Caco-2 (cell line): ENCODE measurements around the gene ADIPOQ. TPM values are rescaled to one million over a fixed set of nuclear protein-coding genes. Genes with fewer than 3 reads are reported as not detected.
"Not testable (repeated sequence)": the region's sequence is repeated elsewhere in the genome, so short reads cannot be mapped to it uniquely, and the experiment has no call there.

Source experiments
- BruUV-seq: library from RNA; stranded (reverse); fragments of 400-500 nt; replicated peaks from 2 replicates; lab custom pipeline; 2021; lab: Mats Ljungman, UMichigan
- CTCF ChIA-PET: fragments of 300-600 bp; sonication (Branson Sonifier 250); formaldehyde crosslinking; loops from one replicate; lab custom pipeline; 2022; ENCODE audit warnings: antibody characterized with exemption; lab: Charles Lee
- POLR2A ChIA-PET: fragments of 300-600 bp; sonication (Branson Sonifier 250); formaldehyde crosslinking; loops from one replicate; lab custom pipeline; 2022; ENCODE audit warnings: antibody characterized with exemption; lab: Charles Lee
- DNase-seq, 2 experiments: peaks; one replicate each; pipeline versions ENCODE4 v3.0.0 to v3.0.0-alpha.2; 2020 to 2022
- H3K27me3 ChIP-seq: replicated peaks from 2 replicates; pipeline ENCODE4 v1.6.0; 2011; ENCODE audit warnings: low read length; ENCODE audit not compliant: control insufficient read depth, insufficient read depth
- H3K36me3 ChIP-seq: 2 replicates; pipeline ENCODE4 v1.5.1; 2011; ENCODE audit warnings: low read length; ENCODE audit not compliant: control insufficient read depth, insufficient read depth
- H3K4me1 ChIP-seq: fragments of 250-450 bp; sonication (Bioruptor Pico); 2 replicates; pipeline ENCODE4 v1.5.1; 2020; ENCODE audit warnings: mild to moderate bottlenecking
- H3K4me3 ChIP-seq: 2 replicates; pipeline ENCODE4 v1.5.1; 2011; ENCODE audit warnings: low read depth, mild to moderate bottlenecking, control low read depth, low read length
- H3K9me3 ChIP-seq: fragments of 250-450 bp; sonication (Bioruptor Pico); 2 replicates; pipeline ENCODE4 v1.5.1; 2020; ENCODE audit warnings: mild to moderate bottlenecking, moderate library complexity
- H3K27ac Mint-ChIP-seq: one replicate; pipeline ENCODE4 v1.8.0; 2022; ENCODE audit warnings: mixed read lengths; ENCODE audit not compliant: unreplicated experiment
- H3K27me3 Mint-ChIP-seq: one replicate; pipeline ENCODE4 v1.8.0; 2022; ENCODE audit warnings: mixed read lengths; ENCODE audit not compliant: insufficient read depth, unreplicated experiment
- H3K36me3 Mint-ChIP-seq: one replicate; pipeline ENCODE4 v1.8.0; 2022; ENCODE audit warnings: mild to moderate bottlenecking, mixed read lengths; ENCODE audit not compliant: insufficient read depth, unreplicated experiment
- H3K4me1 Mint-ChIP-seq: one replicate; pipeline ENCODE4 v1.8.0; 2022; ENCODE audit warnings: low read depth, mixed read lengths; ENCODE audit not compliant: unreplicated experiment
- H3K4me3 Mint-ChIP-seq: one replicate; pipeline ENCODE4 v1.8.0; 2022; ENCODE audit warnings: mild to moderate bottlenecking, moderate library complexity, mixed read lengths; ENCODE audit not compliant: unreplicated experiment
- H3K9me3 Mint-ChIP-seq: one replicate; pipeline ENCODE4 v1.8.0; 2022; ENCODE audit warnings: mixed read lengths; ENCODE audit not compliant: unreplicated experiment
- CTCF ChIP-seq, 2 experiments: fragments of 200-600 bp in 1 of 2; IDR thresholded peaks; 1 replicate in 1 of 2; 2 replicates in 1 of 2; pipeline versions ENCODE4 v1.5.1 to v1.8.0; 2011 to 2022; ENCODE audit warnings: antibody characterized with exemption in 1 of 2, control low read depth in 1 of 2, inconsistent platforms in 1 of 2, low read depth in 1 of 2, low read length in 1 of 2, mild to moderate bottlenecking in 1 of 2, moderate library complexity in 1 of 2; ENCODE audit not compliant: insufficient read depth in 1 of 2, severe bottlenecking in 1 of 2, unreplicated experiment in 1 of 2
- intact Hi-C: fragments of 100-400 bp; cut with micrococcal nuclease; formaldehyde crosslinking; loops from one replicate; pipeline ENCODE4 v1.10.0; 2022; ENCODE audit not compliant: unreplicated experiment
- total RNA-seq: library from RNA; stranded (reverse); gene quantifications from 2 replicates; pipeline ENCODE4 v1.2.3, GENCODE V29; 2022

The ADIPOQ gene
- total RNA-seq, 1 experiment from 2014 or later = not detected

GRCh38 chr3:186849374-186849975 is 7.0 kb downstream of the ADIPOQ start:
- POLR2A ChIA-PET = interaction anchor here (0.7 to 0.8 kb wide), 2 partner anchors 73 to 315 kb away, joined by 3 to 5 read pairs; no protein-coding TSS in a partner anchor
- H3K27me3 Mint-ChIP-seq = no peaks in the 10 kb centered on the region
- no peak overlapping the region for H3K4me3 ChIP-seq
- H3K36me3 ChIP-seq = no peaks in the 10 kb centered on the region
- DNase-seq = peak in 1 of 2 experiments; percentile 53
- BruUV-seq = no TSS peak
- H3K27ac Mint-ChIP-seq = no peak overlapping the region
- peak; percentile 41 to 48 for TF ChIP-seq CTCF (IDR thresholded peaks at IDR 0.05; ENCODE audit: insufficient read depth in 1 of 2, low read depth in 1 of 2, low read length in 1 of 2, severe bottlenecking in 1 of 2, unreplicated experiment in 1 of 2)
- no peaks in the 10 kb centered on the region for H3K36me3 Mint-ChIP-seq
- no peaks in the 10 kb centered on the region for H3K27me3 ChIP-seq
- CTCF ChIA-PET = interaction anchor here (0.6 to 2.4 kb wide), 22 partner anchors 22 to 829 kb away, joined by 3 to 37 read pairs (median 4); partner anchors contain the start of gene RPL39L
- no peak overlapping the region for H3K4me3 Mint-ChIP-seq
- intact Hi-C loops = loop anchor here (1.0 to 2.0 kb wide), 5 partner anchors 81 to 316 kb away; partner anchors contain the start of gene ST6GAL1
- H3K4me1 ChIP-seq = no peaks in the 10 kb centered on the region
- peaks cover 6% of the 10 kb centered on the region for H3K4me1 Mint-ChIP-seq
- H3K9me3 ChIP-seq = no peaks in the 10 kb centered on the region
- no peaks in the 10 kb centered on the region for H3K9me3 Mint-ChIP-seq

GRCh38 chr3:186851835-186852234 is 9.3 kb downstream of the ADIPOQ start:
- H3K4me1 ChIP-seq, H3K27ac Mint-ChIP-seq, DNase-seq, H3K4me3 Mint-ChIP-seq, H3K36me3 ChIP-seq, intact Hi-C loops, BruUV-seq, H3K36me3 Mint-ChIP-seq, POLR2A ChIA-PET, H3K27me3 Mint-ChIP-seq, H3K4me3 ChIP-seq, H3K9me3 ChIP-seq, CTCF ChIA-PET, H3K27me3 ChIP-seq, H3K4me1 Mint-ChIP-seq, H3K9me3 Mint-ChIP-seq: not testable (repeated sequence)

GRCh38 chr3:186852994-186853393 is 10.5 kb downstream of the ADIPOQ start:
- intact Hi-C loops = no loop called here
- TF ChIP-seq CTCF (IDR thresholded peaks at IDR 0.05; ENCODE audit: insufficient read depth in 1 of 2, low read depth in 1 of 2, low read length in 1 of 2, severe bottlenecking in 1 of 2, unreplicated experiment in 1 of 2) = no peak
- Histone ChIP-seq H3K36me3 (no peaks in the 10 kb centered on the region), H3K4me3 (no peak overlapping the region), H3K27me3 (no peaks in the 10 kb centered on the region), H3K4me1 (no peaks in the 10 kb centered on the region), H3K9me3 (no peaks in the 10 kb centered on the region)
- ChIA-PET POLR2A (no interaction called here), CTCF (no interaction called here)
- no peaks in the 10 kb centered on the region for H3K36me3 Mint-ChIP-seq
- BruUV-seq = no TSS peak
- H3K9me3 Mint-ChIP-seq = no peaks in the 10 kb centered on the region
- DNase-seq = no peak
- H3K27me3 Mint-ChIP-seq = no peaks in the 10 kb centered on the region
- H3K4me1 Mint-ChIP-seq = peaks cover 6% of the 10 kb centered on the region
- no peak overlapping the region for H3K27ac Mint-ChIP-seq
- H3K4me3 Mint-ChIP-seq = no peak overlapping the region
